H1 (cell line): ENCODE measurements around the gene CIBAR2. TPM values are rescaled to one million over a fixed set of nuclear protein-coding genes. Genes with fewer than 3 reads are reported as not detected.

Source experiments
- CTCF ChIA-PET: fragments of 300-600 bp; sonication (Branson Sonifier 250); formaldehyde crosslinking; loops from one replicate; lab custom pipeline; 2021; ENCODE audit not compliant: partially characterized antibody; lab: Charles Lee
- POLR2A ChIA-PET: fragments of 300-600 bp; sonication (Branson Sonifier 250); formaldehyde crosslinking; loops from one replicate; lab custom pipeline; 2021; ENCODE audit warnings: inconsistent platforms; ENCODE audit not compliant: partially characterized antibody; lab: Charles Lee
- DNase-seq, 2 experiments: peaks; one replicate each; pipeline versions ENCODE4 v3.0.0 to v3.0.0-alpha.2; 2010 to 2022; ENCODE audit warnings: low spot score in 2 of 2, low read depth in 1 of 2, mixed read lengths in 1 of 2
- FAIRE-seq: peaks from 2 replicates; lab custom pipeline; 2011; peaks lifted over from hg19 to GRCh38; lab: Jason Lieb, UNC
- H2AFZ ChIP-seq: 2 replicates; pipeline ENCODE4 v1.8.1; 2012; ENCODE audit warnings: low read length, inconsistent platforms
- H2AK5ac ChIP-seq: 2 replicates; pipeline ENCODE4 v1.6.1; 2013; ENCODE audit warnings: low read depth, low read length
- H2BK120ac ChIP-seq: replicated peaks from 2 replicates; pipeline ENCODE3; 2013; ENCODE audit warnings: low read depth, low read length, inconsistent platforms
- H2BK12ac ChIP-seq: 2 replicates; pipeline ENCODE4 v1.6.1; 2013; ENCODE audit warnings: low read depth, low read length
- H2BK15ac ChIP-seq: 2 replicates; pipeline ENCODE4 v1.6.1; 2013; ENCODE audit warnings: low read length
- H2BK20ac ChIP-seq: 2 replicates; pipeline ENCODE4 v1.6.1; 2013; ENCODE audit warnings: low read length
- H2BK5ac ChIP-seq: 2 replicates; pipeline ENCODE4 v1.6.1; 2013; ENCODE audit warnings: low read depth, low read length
- H3K14ac ChIP-seq: 2 replicates; pipeline ENCODE4 v1.6.1; 2013; ENCODE audit warnings: inconsistent platforms; ENCODE audit not compliant: insufficient read length
- H3K18ac ChIP-seq: 2 replicates; pipeline ENCODE4 v1.6.1; 2013; ENCODE audit warnings: low read length; ENCODE audit errors: extremely low read depth
- H3K23ac ChIP-seq: 2 replicates; pipeline ENCODE4 v1.6.1; 2013; ENCODE audit warnings: inconsistent platforms; ENCODE audit not compliant: insufficient read length
- H3K23me2 ChIP-seq: 2 replicates; pipeline ENCODE4 v1.6.1; 2013; ENCODE audit warnings: low read depth, low read length
- H3K27ac ChIP-seq: 2 replicates; pipeline ENCODE4 v1.6.1; 2011; ENCODE audit warnings: low read depth, low read length, inconsistent platforms
- H3K27me3 ChIP-seq, 4 experiments: replicated peaks in 1 of 4; 1 replicate in 1 of 4; 2 replicates in 3 of 4; pipeline versions ENCODE4 v1.6.1 to v1.8.1; 2011 to 2013; ENCODE audit warnings: low read length in 3 of 4, mild to moderate bottlenecking in 3 of 4, inconsistent platforms in 2 of 4, mixed read lengths in 2 of 4, moderate library complexity in 1 of 4; ENCODE audit not compliant: control insufficient read depth in 3 of 4, insufficient read depth in 3 of 4; ENCODE audit errors: extremely low read depth in 1 of 4
- H3K36me3 ChIP-seq, 4 experiments: 2 replicates each; pipeline versions ENCODE4 v1.6.1 to v1.8.1; 2011 to 2013; ENCODE audit warnings: mild to moderate bottlenecking in 4 of 4, low read length in 3 of 4, moderate library complexity in 2 of 4, control low read depth in 1 of 4, inconsistent platforms in 1 of 4; ENCODE audit not compliant: insufficient read depth in 4 of 4, control insufficient read depth in 2 of 4
- H3K4ac ChIP-seq: replicated peaks from 2 replicates; pipeline ENCODE3; 2013; ENCODE audit warnings: low read length, low read depth, mixed read lengths, inconsistent platforms; ENCODE audit not compliant: insufficient read length
- H3K4me1 ChIP-seq, 4 experiments: replicated peaks in 1 of 4; 1 replicate in 1 of 4; 2 replicates in 3 of 4; pipeline versions ENCODE4 v1.6.1 to v1.8.1; 2011 to 2013; ENCODE audit warnings: low read length in 3 of 4, inconsistent platforms in 2 of 4, mixed read lengths in 1 of 4; ENCODE audit not compliant: insufficient read depth in 4 of 4, control insufficient read depth in 3 of 4
- H3K4me2 ChIP-seq, 2 experiments: 2 replicates each; pipeline versions ENCODE4 v1.6.1 to v1.8.1; 2011 to 2013; ENCODE audit warnings: low read depth in 2 of 2, low read length in 2 of 2, control low read depth in 1 of 2, inconsistent platforms in 1 of 2, mild to moderate bottlenecking in 1 of 2; ENCODE audit not compliant: insufficient read depth in 1 of 2
- H3K4me3 ChIP-seq, 4 experiments: fragments of 200-600, 300-600 bp in 1 of 4; sonication (generic), shearing (Covaris generic), sonication (Bioruptor Twin) in 1 of 4; 2 replicates each; pipeline versions ENCODE4 v1.5.1 to v1.8.1; 2011 to 2016; ENCODE audit warnings: low read length in 4 of 4, low read depth in 3 of 4, control low read depth in 2 of 4, inconsistent platforms in 2 of 4, mild to moderate bottlenecking in 2 of 4, mixed read lengths in 1 of 4, moderate library complexity in 1 of 4; ENCODE audit not compliant: insufficient read depth in 2 of 4; ENCODE audit errors: extremely low read depth in 1 of 4
- H3K56ac ChIP-seq: replicated peaks from 2 replicates; pipeline ENCODE3; 2013; ENCODE audit warnings: low read depth, mild to moderate bottlenecking, mixed read lengths, low read length, inconsistent platforms; ENCODE audit not compliant: insufficient read length
- H3K79me1 ChIP-seq: 2 replicates; pipeline ENCODE4 v1.6.1; 2013; ENCODE audit warnings: low read depth, low read length, control low read depth
- H3K79me2 ChIP-seq, 2 experiments: 2 replicates each; pipeline versions ENCODE4 v1.6.1 to v1.8.1; 2012 to 2013; ENCODE audit warnings: low read length in 2 of 2, mild to moderate bottlenecking in 2 of 2, inconsistent platforms in 1 of 2; ENCODE audit not compliant: insufficient read depth in 2 of 2, control insufficient read depth in 1 of 2
- H3K9ac ChIP-seq, 4 experiments: replicated peaks in 1 of 4; 1 replicate in 1 of 4; 2 replicates in 3 of 4; pipeline versions ENCODE4 v1.6.1 to v1.8.1; 2011 to 2013; ENCODE audit warnings: low read depth in 3 of 4, low read length in 3 of 4, control low read depth in 2 of 4, mild to moderate bottlenecking in 2 of 4, moderate library complexity in 2 of 4, inconsistent platforms in 1 of 4; ENCODE audit errors: extremely low read depth in 1 of 4
- H3K9me3 ChIP-seq, 2 experiments: 2 replicates each; pipeline versions ENCODE4 v1.6.1 to v1.8.1; 2012 to 2013; ENCODE audit warnings: mild to moderate bottlenecking in 2 of 2, moderate library complexity in 2 of 2, control low read depth in 1 of 2, inconsistent platforms in 1 of 2, low read depth in 1 of 2, low read length in 1 of 2, mixed read lengths in 1 of 2; ENCODE audit not compliant: insufficient read depth in 2 of 2
- H4K20me1 ChIP-seq, 2 experiments: replicated peaks in 1 of 2; 2 replicates each; pipeline versions ENCODE3 to v1.8.1; 2011 to 2013; ENCODE audit warnings: inconsistent platforms in 2 of 2, low read length in 2 of 2, mild to moderate bottlenecking in 1 of 2; ENCODE audit not compliant: insufficient read depth in 2 of 2, control insufficient read depth in 1 of 2
- H4K5ac ChIP-seq: 2 replicates; pipeline ENCODE4 v1.6.1; 2013; ENCODE audit warnings: low read length, low read depth, mixed read lengths, inconsistent platforms; ENCODE audit not compliant: insufficient read length
- H4K8ac ChIP-seq: 2 replicates; pipeline ENCODE4 v1.8.0; 2013; ENCODE audit warnings: mild to moderate bottlenecking, moderate library complexity, low read length, inconsistent platforms; ENCODE audit not compliant: insufficient read depth; ENCODE audit errors: extremely low read depth
- H4K91ac ChIP-seq: replicated peaks from 2 replicates; pipeline ENCODE3; 2013; ENCODE audit warnings: low read length, mixed read lengths, inconsistent platforms; ENCODE audit not compliant: insufficient read length
- FOSL1 ChIP-seq: IDR thresholded peaks from 2 replicates; pipeline ENCODE4 v1.6.1; 2011; ENCODE audit warnings: mild to moderate bottlenecking, low read depth, low read length, moderate library complexity; ENCODE audit not compliant: insufficient read depth
- KDM1A ChIP-seq: fragments of 200-600, 300-600 bp; sonication (generic); IDR thresholded peaks from 2 replicates; pipeline ENCODE4 v1.7.1; 2016; ENCODE audit warnings: mild to moderate bottlenecking, low read length, borderline replicate concordance
- KDM5A ChIP-seq: fragments of 200-600 bp; IDR thresholded peaks from 2 replicates; pipeline ENCODE4 v1.7.1; 2012; ENCODE audit warnings: mild to moderate bottlenecking, low read length, inconsistent platforms, mixed read lengths
- PHF8 ChIP-seq: fragments of 200-600 bp; sonication (generic); conservative IDR thresholded peaks from 2 replicates; pipeline ENCODE4 v1.7.1; 2012; ENCODE audit warnings: low read depth, mild to moderate bottlenecking, inconsistent platforms, low read length, moderate library complexity
- SAP30 ChIP-seq: fragments of 300-600 bp; sonication (generic); IDR thresholded peaks from 2 replicates; pipeline ENCODE4 v1.7.1; 2012; ENCODE audit warnings: low read length, moderate library complexity, mild to moderate bottlenecking, inconsistent platforms; ENCODE audit not compliant: insufficient read depth, insufficient replicate concordance
- SP1 ChIP-seq: IDR thresholded peaks from 2 replicates; pipeline ENCODE4 v1.6.1; 2011; ENCODE audit warnings: low read depth, low read length
- TEAD4 ChIP-seq: IDR thresholded peaks from 2 replicates; pipeline ENCODE4 v1.6.1; 2012; ENCODE audit warnings: low read depth, low read length, inconsistent platforms, mixed read lengths
- WGBS, 2 experiments: shearing (Covaris generic) in 1 of 2; methylation state at CpG; one replicate each; pipeline versions ENCODE4 v1.1.6 to v1.1.7; 2013 to 2015; ENCODE audit warnings: low lambda C conversion rate in 2 of 2, mixed read lengths in 2 of 2, inconsistent platforms in 1 of 2, low coverage in 1 of 2, missing lambda C conversion rate in 1 of 2; ENCODE audit not compliant: insufficient replicate concordance in 2 of 2, insufficient coverage in 1 of 2, insufficient read length in 1 of 2; ENCODE audit errors: extremely low coverage in 1 of 2, missing lambda C conversion rate in 1 of 2; 5-methylcytosine and 5-hydroxymethylcytosine counted together
- polyA plus RNA-seq, 7 experiments: library from polyadenylated mRNA; depleted of rRNA in 3 of 7; stranded (reverse) in 5 of 7; unstranded in 2 of 7; fragments of >200 nt in 5 of 7; fragments of 200-250 nt in 2 of 7; gene quantifications; 1 replicate in 5 of 7; 2 replicates in 1 of 7; 4 replicates in 1 of 7; pipeline versions ENCODE4 v1.2.1 to v1.2.3, GENCODE V29; 2011 to 2013; ENCODE audit warnings: missing spikeins in 2 of 7, mixed read lengths in 2 of 7
- total RNA-seq: library from RNA; stranded (reverse); fragmentation: NEBNext Ultra II Directional; extraction: Animal tissue kit (Norgen Biotek cat#: 25700); gene quantifications from 2 replicates; pipeline ENCODE4 v1.2.1, GENCODE V29; 2021

The CIBAR2 gene
- total and polyA plus RNA-seq, 2 of the 8 experiments (the other 6 are each of a cell fraction or from before 2014, with no cell fraction given), result 0.18 TPM; not detected in 1

- peaks cover 0 to 2% of the 10 kb centered on the region in 2 experiments for H4K20me1 ChIP-seq
- no peaks in the 10 kb centered on the region for H3K9me3 ChIP-seq
- H4K8ac ChIP-seq, result no peak overlapping the region
- no peaks in the 10 kb centered on the region for H3K79me1 ChIP-seq
- H4K5ac ChIP-seq, result no peak overlapping the region
- peaks cover 4 to 12% (median 7%) of the 10 kb centered on the region in 4 experiments for H3K4me1 ChIP-seq
- H2BK15ac ChIP-seq, result no peak overlapping the region
- H3K9ac ChIP-seq, result no peak overlapping the region
- H3K79me2 ChIP-seq, result no peaks in the 10 kb centered on the region
- no peak for DNase-seq
- ChIA-PET CTCF (no interaction called here), POLR2A (no interaction called here)
- H3K56ac ChIP-seq, result no peak overlapping the region
- no peaks in the 10 kb centered on the region; a peak in 1 of 8 replicates for H3K36me3 ChIP-seq
- no peak overlapping the region for H3K23ac ChIP-seq
- no peak overlapping the region for H3K4me2 ChIP-seq
- no peak overlapping the region for H2BK20ac ChIP-seq
- no peak overlapping the region for H3K27ac ChIP-seq
- H2AFZ ChIP-seq, result no peak overlapping the region
- H2AK5ac ChIP-seq, result no peak overlapping the region
- no peak overlapping the region for H3K18ac ChIP-seq
- no peak overlapping the region for H4K91ac ChIP-seq
- no peaks in the 10 kb centered on the region; a peak in 1 of 7 replicates for H3K27me3 ChIP-seq
- no peak overlapping the region for H3K4ac ChIP-seq
- no peak overlapping the region for H2BK12ac ChIP-seq
- WGBS, 2 experiments, result 97% methylated on average over 6 of the region's 6 CpGs; no CpG with 5 or more reads in 1 of the 2 experiments
- no peak overlapping the region for H3K14ac ChIP-seq
- H3K4me3 ChIP-seq, result no peak overlapping the region
- no peak overlapping the region for H2BK120ac ChIP-seq
- H2BK5ac ChIP-seq, result no peak overlapping the region
- H3K23me2 ChIP-seq, result no peaks in the 10 kb centered on the region; the same call in 1 of the 2 replicates
- FAIRE-seq, result no peak
- TF ChIP-seq PHF8 (no peak), KDM5A (no peak), FOSL1 (no peak), SAP30 (no peak), TEAD4 (no peak), SP1 (no peak), KDM1A (no peak)
Observed at GRCh38 chr16:85064186-85064585, 48.1 kb downstream of the CIBAR2 start.
